GM21529 (cell line): ENCODE measurements around the gene RHOH.

Experiments
- ATAC-seq: cut with Tn5 transposase; IDR thresholded peaks from one replicate; pipeline ENCODE4 v1.9.1; 2021; ENCODE audit not compliant: unreplicated experiment

Gene RHOH

DNA sequence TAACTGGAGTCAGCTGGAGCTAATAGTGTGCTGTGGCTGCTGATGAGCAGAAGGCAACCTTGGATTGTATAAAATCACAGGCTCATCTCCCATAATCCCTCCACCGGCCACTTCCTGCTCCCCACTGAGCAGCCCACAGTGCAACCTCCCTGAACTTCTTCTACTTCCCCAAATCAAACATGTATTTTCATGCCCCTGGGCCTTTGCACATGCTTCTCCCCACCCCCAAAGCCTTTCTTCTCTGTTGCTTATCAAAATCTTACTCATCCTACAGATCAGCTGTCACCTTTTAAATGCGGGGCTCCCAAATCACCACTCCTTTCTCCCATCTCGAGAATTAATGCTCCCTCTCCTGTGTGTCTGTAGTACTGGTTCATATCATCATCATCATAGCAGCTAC lies 35.8 kb downstream of the RHOH start:
- no peak for ATAC-seq

DNA sequence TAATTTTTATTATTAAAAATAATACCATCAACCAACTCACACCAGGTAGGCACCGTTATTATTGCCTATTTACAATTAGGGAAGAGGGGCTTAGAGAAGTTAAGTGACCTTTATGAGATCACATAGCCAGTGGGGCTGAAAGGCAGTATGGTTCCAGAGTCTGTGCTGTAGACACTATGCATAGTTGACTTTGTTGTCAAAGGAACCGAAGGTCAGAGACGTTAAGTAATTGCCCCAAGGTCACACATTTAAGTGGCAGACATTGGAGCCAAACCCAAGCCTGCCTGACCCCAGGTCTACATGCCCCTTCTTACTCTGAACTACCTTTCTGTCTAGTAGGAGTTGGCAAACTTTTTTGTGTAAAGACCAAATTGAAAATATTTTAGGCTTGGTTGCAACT lies 36.4 kb downstream of the RHOH start:
- no peak for ATAC-seq

GRCh38 chr4:40234519-40235039 lies 37.7 kb downstream of the RHOH start:
- no peak for ATAC-seq

DNA sequence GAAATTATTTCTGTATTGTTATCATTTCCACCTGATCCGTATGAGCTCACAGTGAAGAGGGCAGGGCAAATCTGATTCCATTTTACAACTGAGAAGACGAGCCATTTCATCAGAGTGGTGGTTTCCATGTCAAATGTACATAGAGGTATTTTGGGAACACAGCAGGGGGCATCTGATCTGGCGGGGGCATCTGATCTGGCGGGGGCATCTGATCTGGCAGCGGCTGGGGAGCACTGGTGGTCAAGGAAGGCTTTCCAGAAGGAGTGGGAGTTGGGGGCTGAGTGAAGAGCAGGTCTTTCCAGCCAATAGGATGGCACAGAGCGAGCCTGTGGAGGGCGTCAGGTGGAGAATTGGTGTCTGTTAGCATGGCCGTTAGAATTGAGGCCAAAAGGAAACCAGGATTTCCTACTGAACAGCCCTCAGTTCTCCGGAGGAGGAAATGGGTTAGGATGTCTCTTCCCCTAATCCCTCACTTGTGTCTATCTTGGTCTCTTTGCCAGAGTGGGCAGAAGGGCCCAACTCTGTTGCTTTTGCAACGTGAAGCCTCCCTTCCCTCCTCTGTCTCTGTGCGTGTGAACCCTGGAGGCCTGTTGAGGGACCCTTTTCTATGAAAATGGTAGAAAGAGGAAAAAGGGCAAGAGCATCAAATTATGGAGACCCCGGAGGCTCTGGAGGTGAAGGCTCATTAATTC lies 41.3 kb downstream of the RHOH start:
- ATAC-seq: no peak

DNA sequence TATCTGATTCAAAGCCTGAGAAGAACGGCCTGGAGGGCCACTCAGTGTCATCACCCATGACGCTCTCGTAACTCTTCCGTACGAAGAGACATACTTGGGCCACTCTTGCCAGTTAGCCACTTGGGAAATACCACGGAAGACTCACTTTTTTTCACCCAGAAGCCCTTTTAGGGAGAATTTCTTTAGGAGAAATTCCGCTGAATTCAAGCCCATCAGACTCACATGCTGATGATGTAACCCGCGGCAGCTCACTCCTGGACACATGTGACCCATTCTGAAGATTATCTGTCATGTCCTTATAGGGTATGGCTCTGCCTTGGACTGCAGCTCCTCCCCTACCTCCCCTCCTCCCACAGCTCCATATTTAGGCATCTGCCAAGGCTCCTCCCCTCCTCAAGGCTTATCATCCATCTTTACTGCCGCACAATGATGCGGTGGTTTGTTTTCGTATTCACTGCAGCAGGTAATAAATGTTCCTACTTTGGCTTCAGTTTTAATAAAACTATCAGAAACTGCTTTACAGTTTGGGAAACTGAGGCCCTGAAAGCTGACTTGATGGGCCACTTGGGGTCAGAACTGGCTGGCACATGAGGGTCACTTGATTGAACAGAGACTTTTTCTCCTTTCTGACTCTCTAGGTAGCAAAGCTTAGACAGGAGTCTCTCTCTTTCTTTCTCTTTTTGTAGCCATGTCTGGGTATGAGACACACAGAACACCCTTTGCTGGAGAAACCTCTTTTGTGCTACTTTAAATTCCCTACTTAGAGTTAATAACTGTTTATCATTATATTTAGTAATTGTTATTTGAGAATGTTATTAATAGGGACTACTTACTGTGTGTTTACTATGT lies 42.1 kb downstream of the RHOH start:
- ATAC-seq: no peak

- no peak for ATAC-seq
Measured at GRCh38 chr4:40240040-40240653, 43.3 kb downstream of the RHOH start.

DNA sequence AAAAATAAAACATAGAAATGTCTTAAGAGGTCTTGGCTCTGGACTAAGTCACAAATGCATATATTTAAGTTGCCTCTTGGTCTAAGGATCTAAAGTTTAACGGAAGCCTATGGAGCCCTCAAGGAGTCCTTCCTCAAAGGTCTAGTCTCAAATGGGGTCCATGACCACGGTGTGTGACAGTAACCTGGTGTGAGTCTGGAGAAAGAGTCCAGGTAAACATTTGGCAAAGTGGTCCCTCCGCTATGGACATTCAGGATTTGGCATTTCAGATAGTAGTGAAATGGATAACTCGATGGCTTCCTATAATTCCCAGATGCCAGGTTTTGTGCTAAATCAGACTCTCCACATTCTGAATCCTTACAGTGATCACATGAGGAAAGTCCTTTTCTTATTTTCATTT lies 44.2 kb downstream of the RHOH start:
- no peak for ATAC-seq

DNA sequence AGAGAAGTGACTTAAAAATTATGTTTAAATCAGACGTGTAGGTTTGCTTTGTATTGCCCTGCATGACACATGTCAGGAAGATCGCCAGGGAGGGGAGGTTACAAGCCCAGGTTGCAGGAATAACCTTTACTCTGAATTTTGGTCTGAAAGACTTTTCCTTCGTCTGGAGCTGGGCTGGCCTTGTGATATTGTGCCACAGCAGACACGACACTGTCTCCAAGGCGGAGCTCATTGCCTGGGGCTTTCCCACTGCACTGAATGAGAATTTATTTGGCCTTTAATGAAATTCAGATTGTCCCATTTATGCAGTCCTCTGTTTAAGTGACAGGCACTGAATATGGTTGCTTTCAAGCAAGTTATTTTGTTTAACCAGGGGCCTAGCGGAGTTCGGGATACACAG lies 45.1 kb downstream of the RHOH start:
- no peak for ATAC-seq

- no peak for ATAC-seq
Measured at GRCh38 chr4:40243386-40243948, 46.6 kb downstream of the RHOH start.

DNA sequence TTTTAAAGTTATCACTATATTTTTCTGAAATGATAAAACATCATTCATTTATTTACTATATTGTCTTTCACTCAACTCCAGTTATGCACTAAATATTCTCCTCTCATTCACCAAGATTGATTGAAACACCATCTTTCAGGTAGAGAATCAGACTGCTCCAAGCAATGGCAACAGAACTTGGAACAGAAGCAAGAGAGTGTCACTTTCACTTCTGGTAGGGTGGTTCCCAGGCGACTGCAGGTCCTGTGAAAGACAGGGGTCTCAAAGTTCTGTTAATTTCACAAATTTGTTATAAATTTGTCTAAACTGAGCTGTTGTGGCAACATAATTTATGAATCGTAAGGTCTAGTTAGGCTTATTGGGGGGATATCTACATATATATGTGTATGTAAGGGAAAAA lies 47.8 kb downstream of the RHOH start:
- no peak for ATAC-seq

DNA sequence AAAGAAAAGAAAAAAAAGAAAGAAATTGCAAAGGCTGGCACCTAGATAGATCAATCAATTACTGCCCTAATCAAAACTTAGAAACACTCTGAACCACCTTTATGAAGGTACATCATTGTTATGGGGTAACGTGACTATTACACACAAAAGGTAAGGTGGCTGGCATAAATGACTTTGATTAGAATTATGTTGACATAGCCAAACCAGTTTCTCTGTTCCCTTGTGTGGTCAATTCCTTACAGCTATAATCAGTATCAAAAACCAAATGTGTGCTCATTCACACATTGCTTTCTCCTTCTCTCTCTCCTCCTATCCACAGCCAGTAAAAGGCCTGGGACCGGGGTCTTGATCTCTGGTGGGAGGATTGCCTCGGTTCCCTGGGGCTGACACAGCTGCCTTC lies 48.7 kb downstream of the RHOH start:
- no peak for ATAC-seq

DNA sequence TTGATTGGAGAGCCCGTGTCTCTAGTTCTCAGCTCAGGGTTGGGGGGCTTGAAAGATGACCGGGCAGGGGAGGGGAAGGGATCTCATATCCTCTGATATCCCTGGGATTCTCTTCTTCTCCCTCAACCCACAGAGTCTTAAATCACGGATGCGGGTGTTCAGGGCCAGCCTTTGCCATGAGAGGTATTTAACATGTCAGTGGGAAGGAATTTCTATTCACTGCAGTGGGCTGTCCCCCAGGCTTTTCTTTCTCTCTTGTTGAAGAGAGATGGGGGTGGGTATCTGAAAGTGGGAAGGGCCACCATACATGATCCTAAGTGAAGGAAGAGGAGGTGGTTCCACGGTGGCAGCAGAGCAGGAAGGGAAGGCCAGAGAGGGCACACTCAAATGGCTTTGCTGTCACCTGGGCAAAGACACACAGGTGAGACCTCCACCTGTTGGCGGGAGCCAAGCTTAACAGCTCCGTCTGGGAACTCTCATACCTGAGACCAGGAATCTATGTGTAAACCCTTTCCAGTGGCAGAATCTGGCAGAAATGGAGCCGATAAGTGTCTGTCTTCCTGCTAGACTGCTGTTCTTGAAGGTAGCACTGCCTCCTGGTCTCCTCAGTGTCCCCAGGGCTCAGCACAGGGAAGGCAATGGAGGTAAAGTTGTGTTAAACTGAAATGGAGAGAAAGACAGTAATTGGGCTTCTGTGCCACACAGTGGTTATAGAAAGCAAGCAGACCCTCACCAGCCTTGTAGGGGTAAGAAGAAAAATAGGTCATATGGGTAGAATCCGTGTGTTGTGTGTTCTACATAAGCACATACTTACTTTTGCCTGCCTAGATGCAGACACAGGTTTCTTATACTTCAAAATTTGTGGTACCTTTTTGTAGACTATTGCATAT lies 49.4 kb downstream of the RHOH start:
- ATAC-seq: no peak

DNA sequence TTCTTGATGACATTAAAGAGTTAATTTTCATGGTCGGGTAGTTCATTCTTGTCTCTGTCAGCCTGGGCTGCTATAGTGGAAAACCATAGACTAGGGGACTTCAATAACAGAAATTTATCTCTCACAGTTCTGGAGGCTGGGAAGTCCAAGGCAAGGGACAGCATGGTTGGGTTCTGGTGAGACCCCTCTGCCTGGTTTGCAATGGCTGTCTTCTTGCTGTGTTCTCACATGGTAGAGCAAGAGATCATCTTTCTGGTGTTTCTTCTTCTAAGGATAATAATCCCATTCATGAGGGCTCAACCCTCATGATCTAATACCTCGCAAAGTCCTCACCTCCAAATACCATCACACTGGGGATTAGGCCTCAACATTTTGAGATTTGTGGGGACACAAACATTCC lies 50.1 kb downstream of the RHOH start:
- no peak for ATAC-seq

DNA sequence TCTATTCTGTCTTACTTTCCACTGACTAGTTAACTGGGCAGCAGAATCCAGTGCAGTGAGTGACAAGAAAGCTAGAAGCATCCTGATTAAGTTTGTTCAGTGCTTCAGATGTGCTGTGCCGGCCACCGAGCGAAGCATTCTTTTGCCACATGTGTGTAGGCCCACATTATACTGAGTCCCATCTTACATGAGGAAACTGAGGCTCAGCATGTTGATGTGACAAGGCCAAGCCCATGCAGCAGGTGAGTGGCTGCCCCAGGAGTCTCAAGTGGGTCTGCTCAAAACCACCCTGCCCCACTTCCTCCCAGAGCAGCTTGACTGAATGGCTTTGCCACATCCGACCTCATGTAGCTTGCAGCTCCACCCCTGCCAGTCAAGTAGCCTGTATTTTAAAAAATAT lies 50.5 kb downstream of the RHOH start:
- no peak for ATAC-seq

GRCh38 chr4:40251366-40251765 lies 54.5 kb downstream of the RHOH start:
- no peak for ATAC-seq

DNA sequence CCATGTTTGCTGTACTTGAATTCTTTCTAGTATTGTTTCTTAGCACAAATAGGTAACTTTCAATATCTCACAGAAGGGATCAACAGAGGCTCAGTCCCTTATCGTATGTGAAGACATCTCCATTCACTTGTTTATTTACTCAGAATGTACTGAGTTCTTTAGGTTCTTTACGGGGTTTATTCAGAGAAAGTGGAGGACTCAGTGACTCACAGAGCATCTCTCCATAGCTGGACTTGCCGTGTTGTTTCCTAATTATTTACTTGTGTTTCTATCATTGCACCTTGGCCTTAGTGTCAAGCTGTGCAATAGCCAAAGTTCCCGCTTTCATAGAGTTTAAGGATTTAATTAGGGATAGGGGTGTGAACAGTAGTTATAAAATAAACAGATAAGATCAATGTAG lies 57.1 kb downstream of the RHOH start:
- ATAC-seq: no peak

DNA sequence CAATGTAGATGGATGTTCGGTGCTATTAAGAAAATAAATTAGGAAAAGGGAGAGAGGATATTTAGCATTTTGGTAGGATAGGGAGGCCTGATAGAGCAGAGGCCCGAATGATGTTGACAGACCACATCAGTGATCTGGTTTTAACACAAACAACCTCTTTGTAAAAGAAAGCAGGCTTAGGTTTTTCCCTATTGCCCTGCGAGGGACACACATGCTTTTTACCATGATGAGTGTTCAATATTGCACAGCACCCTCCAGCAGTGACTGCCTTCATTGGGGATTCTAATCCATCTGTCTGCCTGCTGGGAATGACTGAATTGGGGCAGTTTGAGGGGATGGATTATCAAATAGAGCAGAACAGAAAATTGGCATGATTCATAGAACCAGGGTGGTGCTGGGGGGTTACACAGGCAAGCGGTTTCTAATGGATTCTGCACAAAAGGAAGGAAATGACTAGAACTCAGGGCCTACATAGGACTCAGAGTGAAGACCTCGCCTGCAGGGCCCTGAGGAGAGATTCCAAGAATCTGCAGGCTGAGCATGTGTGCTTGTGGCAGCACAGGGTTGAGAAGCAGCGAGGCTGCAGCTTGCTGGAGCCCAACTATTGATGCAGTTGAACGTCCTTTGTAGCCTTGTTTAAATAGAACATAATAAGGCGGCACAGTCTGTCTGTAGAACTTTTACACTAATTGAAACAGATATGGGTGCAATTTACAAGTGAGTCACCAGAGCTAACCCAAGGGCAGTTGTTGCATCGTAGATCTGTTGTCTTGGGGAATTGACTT lies 58.0 kb downstream of the RHOH start:
- no peak for ATAC-seq

DNA sequence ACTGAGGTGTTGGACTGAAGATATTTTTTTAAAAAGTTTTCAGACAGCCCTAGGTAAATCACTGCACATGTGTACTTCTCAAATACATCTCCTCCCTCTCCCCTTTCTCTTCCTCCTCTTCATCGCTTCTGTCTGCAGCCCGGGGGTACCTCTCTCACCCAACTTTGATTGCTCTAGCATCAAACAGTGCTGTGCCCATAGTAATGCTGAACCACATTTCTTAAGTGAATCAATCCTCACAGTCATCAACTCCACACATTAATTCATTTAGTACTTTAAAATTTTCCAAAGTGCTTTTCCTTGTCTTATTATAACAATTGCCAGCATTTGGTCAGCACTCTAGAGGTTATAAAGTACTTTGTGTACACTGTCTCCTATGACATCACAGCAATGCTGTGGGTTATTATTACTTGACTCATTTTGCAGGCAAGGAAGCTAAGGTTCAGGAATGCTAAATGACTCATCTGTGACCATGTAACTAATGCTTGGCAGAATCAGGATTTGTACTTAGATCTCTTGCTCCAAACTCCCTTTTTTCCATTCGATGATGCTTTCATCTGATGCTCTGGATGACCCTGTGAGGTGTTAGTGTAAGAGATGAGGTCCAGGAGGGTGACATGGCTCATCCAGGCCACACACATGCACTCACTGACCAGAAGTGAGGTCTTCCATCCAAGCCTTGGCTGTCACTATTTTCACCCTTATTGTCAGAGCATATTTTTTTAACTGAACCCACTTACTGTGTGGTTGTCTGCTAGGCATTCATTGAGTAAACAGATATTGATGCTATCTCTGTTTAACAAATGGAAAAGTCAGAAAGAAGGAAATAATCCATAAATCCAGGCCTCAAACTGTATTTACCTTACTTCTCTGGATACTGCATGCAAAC lies 58.8 kb downstream of the RHOH start:
- ATAC-seq: peak; percentile 47

DNA sequence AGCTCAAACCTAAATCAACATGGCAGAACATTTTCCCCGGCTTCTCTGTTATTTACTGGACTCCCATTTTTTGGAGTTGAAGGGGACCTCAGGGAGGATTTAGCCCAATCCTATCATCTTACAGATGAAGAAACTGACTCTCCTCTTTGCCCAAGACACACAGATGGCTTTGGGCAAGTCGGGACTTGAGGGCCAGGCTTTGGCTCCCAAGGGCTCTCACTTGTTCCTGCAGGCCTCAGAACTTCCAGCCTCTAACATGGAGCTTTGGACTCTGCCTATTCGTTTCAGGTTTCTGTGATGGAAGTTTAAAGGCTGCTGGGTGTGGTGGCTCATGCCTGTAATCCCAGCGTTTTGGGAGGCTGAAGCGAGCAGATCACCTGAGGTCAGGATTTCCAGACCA lies 59.5 kb downstream of the RHOH start:
- no peak for ATAC-seq
